ENCODE measurements around the gene TSPAN2.
"Not testable (repeated sequence)": the region's sequence is repeated elsewhere in the genome, so short reads cannot be mapped to it uniquely, and the experiment has no call there.

The TSPAN2 gene

GRCh38 chr1:115029526-115029925, 59.8 kb downstream of the TSPAN2 start, which contains the start of gene TSHB:
TSS of gene TSHB (plus strand) at chr1:115029826. CDS start at chr1:115033363, 3,537 bp downstream.
- no peak within 1 kb of the TSS for H3K27ac ChIP-seq
- no peaks in the 10 kb centered on the region for H3K9me3 ChIP-seq
- no peaks in the 10 kb centered on the region for H3K36me3 ChIP-seq
- no peak for DNase-seq
- no peak for TF ChIP-seq CTCF (IDR thresholded peaks at IDR 0.05)
- intact Hi-C loops (cut with DNase I; ENCODE audit: low total_unique reads): no loop called here
- no peak within 1 kb of the TSS for H3K4me3 ChIP-seq
- no peaks in the 10 kb centered on the region for H3K4me1 ChIP-seq
- no peaks in the 10 kb centered on the region for H3K27me3 ChIP-seq

GRCh38 chr1:115023593-115023992, 65.7 kb downstream of the TSPAN2 start:
- Histone ChIP-seq H3K27ac (no peak overlapping the region), H3K27me3 (no peaks in the 10 kb centered on the region), H3K9me3 (no peaks in the 10 kb centered on the region), H3K4me1 (no peaks in the 10 kb centered on the region), H3K4me3 (no peak overlapping the region), H3K36me3 (no peaks in the 10 kb centered on the region)
- TF ChIP-seq CTCF (IDR thresholded peaks at IDR 0.05): no peak
- intact Hi-C loops (cut with DNase I; ENCODE audit: low total_unique reads): no loop called here
- DNase-seq: no peak

GRCh38 chr1:115021145-115021544, 68.2 kb downstream of the TSPAN2 start:
- H3K27ac ChIP-seq: no peak overlapping the region
- no peak overlapping the region for H3K4me3 ChIP-seq
- intact Hi-C loops (cut with DNase I; ENCODE audit: low total_unique reads): no loop called here
- H3K4me1 ChIP-seq: no peaks in the 10 kb centered on the region
- no peaks in the 10 kb centered on the region for H3K9me3 ChIP-seq
- no peak for TF ChIP-seq CTCF (IDR thresholded peaks at IDR 0.05)
- no peaks in the 10 kb centered on the region for H3K27me3 ChIP-seq
- no peak for DNase-seq
- no peaks in the 10 kb centered on the region for H3K36me3 ChIP-seq

GRCh38 chr1:115019549-115019948, 69.8 kb downstream of the TSPAN2 start:
- DNase-seq; H3K4me1 ChIP-seq; H3K27ac ChIP-seq; H3K27me3 ChIP-seq; H3K4me3 ChIP-seq; H3K36me3 ChIP-seq; H3K9me3 ChIP-seq; intact Hi-C loops (cut with DNase I; ENCODE audit: low total_unique reads): not testable (repeated sequence)

GRCh38 chr1:115013792-115014191, 75.5 kb downstream of the TSPAN2 start:
- H3K4me1 ChIP-seq: no peaks in the 10 kb centered on the region
- H3K36me3 ChIP-seq: no peaks in the 10 kb centered on the region
- DNase-seq: no peak
- H3K4me3 ChIP-seq: no peak overlapping the region
- TF ChIP-seq CTCF (IDR thresholded peaks at IDR 0.05): no peak
- intact Hi-C loops (cut with DNase I; ENCODE audit: low total_unique reads): no loop called here
- no peak overlapping the region for H3K27ac ChIP-seq
- H3K27me3 ChIP-seq: no peaks in the 10 kb centered on the region
- no peaks in the 10 kb centered on the region for H3K9me3 ChIP-seq

- Histone ChIP-seq H3K4me1 (no peaks in the 10 kb centered on the region), H3K27ac (no peak overlapping the region), H3K4me3 (no peak overlapping the region), H3K9me3 (no peaks in the 10 kb centered on the region), H3K36me3 (no peaks in the 10 kb centered on the region), H3K27me3 (no peaks in the 10 kb centered on the region)
- intact Hi-C loops (cut with DNase I; ENCODE audit: low total_unique reads): no loop called here
- TF ChIP-seq CTCF (IDR thresholded peaks at IDR 0.05): no peak
- no peak for DNase-seq
These were observed 76.9 kb downstream of the TSPAN2 start for GRCh38 chr1:115012434-115012833.

All from tibial artery (tissue), 4 donors.